Central memory CD8-positive, alpha-beta T cell (primary cell): ENCODE results near the gene CYGB.
A peak's percentile ranks its signal among the peaks of the same experiment; 100 is the strongest.

ENCODE experiments used
- ATAC-seq: fragments of 150-1000 bp; cut with Tn5 transposase; replicated peaks from 2 replicates; pipeline ENCODE4 v1.10.0; 2022; ENCODE audit warnings: mild to moderate bottlenecking, moderate FRiP score, moderate number of reproducible peaks; ENCODE audit not compliant: poor library complexity, severe bottlenecking; ENCODE audit errors: extremely low read depth
- DNase-seq, 2 donors: peaks; one replicate each; pipeline ENCODE4 v3.0.0; 2021; ENCODE audit warnings: low spot score in 2 of 2
- H3K27ac Mint-ChIP-seq: one replicate; pipeline ENCODE4 v1.8.0; 2022; ENCODE audit warnings: low read depth, mild to moderate bottlenecking, moderate library complexity, mixed read lengths
- H3K27me3 Mint-ChIP-seq: one replicate; pipeline ENCODE4 v1.8.0; 2022; ENCODE audit warnings: mixed read lengths
- H3K36me3 Mint-ChIP-seq: one replicate; pipeline ENCODE4 v1.8.0; 2022; ENCODE audit warnings: mild to moderate bottlenecking, moderate library complexity, mixed read lengths; ENCODE audit not compliant: insufficient read depth
- H3K4me1 Mint-ChIP-seq: one replicate; pipeline ENCODE4 v1.8.0; 2022; ENCODE audit warnings: mixed read lengths
- H3K4me3 Mint-ChIP-seq: one replicate; pipeline ENCODE4 v1.8.0; 2022; ENCODE audit warnings: mild to moderate bottlenecking, moderate library complexity, mixed read lengths
- H3K9me3 Mint-ChIP-seq: one replicate; pipeline ENCODE4 v1.8.0; 2022; ENCODE audit warnings: mixed read lengths

CYGB gene

DNA sequence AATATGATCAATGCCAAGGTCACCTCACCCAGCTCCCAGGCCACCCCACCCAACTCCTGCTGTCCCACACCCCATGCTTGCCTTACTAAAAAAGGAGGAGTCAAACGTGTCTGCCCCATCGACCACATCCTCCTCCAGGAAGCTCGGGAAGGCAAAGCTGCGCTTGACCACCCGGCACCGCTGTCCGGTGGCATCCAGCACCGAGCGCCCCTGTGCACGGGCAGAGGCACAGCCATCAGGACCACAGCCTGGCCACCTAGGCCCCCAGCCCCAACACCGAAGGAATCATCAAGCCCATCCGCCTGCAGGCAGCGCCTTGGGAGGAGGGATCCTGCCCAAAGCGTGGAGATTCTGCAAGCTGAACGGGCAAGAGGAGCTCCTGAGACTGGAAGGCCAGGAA is 59.9 kb downstream of the CYGB start:
- H3K9me3 Mint-ChIP-seq, result no peaks in the 10 kb centered on the region
- peak overlapping the region; percentile 32 for H3K27ac Mint-ChIP-seq
- no peak for ATAC-seq
- no peak overlapping the region for H3K4me3 Mint-ChIP-seq
- no peak for DNase-seq
- peaks cover 12% of the 10 kb centered on the region for H3K4me1 Mint-ChIP-seq
- H3K36me3 Mint-ChIP-seq, result peaks cover 29% of the 10 kb centered on the region
- no peaks in the 10 kb centered on the region for H3K27me3 Mint-ChIP-seq
